ENCODE data around the gene C18orf63.
"Not testable (repeated sequence)": the region's sequence is repeated elsewhere in the genome, so short reads cannot be mapped to it uniquely, and the experiment has no call there.

Gene C18orf63

DNA sequence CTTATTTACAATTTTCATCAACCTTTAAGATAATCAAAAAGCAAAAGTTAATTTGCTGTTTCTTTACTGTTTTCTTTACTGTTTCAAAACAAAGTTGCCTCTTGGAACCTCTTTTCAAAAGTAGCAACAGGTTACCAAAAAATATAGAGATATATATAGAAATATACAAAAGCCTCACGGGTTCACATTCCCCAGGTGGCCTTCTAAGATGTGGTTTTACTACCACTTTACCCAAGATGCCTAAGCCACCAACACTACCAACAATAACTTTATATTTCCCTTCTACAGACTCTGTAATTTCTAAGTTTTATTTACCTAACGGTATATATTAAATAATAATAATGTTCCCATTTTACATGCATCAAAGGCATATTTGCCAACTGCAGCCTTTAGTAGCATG lies 28.8 kb upstream of the C18orf63 start:
- DNase-seq, result no peak

GRCh38 chr18:74288041-74288440 lies 27.6 kb upstream of the C18orf63 start:
- DNase-seq, result no peak

- DNase-seq, result no peak
Measured at GRCh38 chr18:74288730-74289129, 26.9 kb upstream of the C18orf63 start.

GRCh38 chr18:74289137-74289536 lies 26.5 kb upstream of the C18orf63 start:
- no peak for DNase-seq

DNA sequence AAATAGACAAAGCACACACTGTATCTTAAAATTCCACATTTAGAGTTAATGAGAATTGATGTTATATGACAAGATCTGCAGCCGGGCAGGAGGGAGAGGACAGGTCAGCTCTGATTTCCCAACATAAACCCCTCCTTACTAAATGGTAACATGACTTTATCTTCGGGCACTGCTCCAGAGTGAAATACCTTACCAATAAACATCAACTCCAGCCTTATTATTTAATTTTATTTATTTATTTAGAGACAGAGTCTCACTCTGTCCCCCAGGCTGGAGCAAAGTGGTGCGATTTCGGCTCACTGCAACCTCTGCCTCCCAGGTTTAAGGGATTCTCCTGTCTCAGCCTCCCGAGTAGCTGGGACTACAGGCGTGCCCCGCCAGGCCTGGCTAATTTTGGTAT lies 25.6 kb upstream of the C18orf63 start:
- no peak for DNase-seq

DNA sequence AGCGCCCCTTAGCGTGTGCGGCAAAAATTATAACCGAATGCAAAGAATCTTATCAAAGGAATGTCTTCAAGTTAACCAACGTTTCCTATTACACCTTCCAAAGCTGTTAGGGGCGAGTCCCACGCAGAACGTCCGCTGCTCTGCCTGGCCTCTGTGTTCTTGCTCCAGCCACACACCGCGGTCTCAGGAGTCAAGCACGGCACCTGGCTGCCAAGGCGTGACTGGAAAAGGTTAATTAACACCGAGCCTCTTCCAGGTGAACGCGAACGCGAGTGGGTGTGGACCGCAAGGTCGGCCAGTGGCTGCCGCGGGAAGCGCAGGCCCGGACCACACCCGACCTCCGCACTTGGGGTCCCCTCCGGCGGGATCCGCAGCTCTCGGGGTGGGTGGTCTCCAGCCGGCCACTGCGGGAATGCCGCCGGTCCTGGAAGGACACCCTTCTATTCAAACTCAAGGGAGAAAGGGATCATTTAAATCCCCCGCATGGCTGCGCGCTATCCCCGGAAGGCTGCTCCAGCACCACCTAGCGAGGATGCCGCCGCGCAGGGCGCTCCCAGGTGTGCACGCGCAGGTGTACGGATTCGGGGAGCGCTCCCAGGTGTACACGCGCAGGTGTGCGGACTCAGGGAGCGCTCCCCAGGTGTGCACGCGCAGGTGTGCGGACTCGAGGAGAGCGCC lies 24.7 kb upstream of the C18orf63 start:
- peak; percentile 5 for DNase-seq

GRCh38 chr18:74291472-74291770 lies 24.2 kb upstream of the C18orf63 start:
- no peak for DNase-seq

GRCh38 chr18:74291771-74292540 lies 23.7 kb upstream of the C18orf63 start, which contains the start of gene CYB5A:
TSS of gene CYB5A (minus strand) at chr18:74291963. CDS start at chr18:74291875, 88 bp downstream.
- DNase-seq, result peak; percentile 87

GRCh38 chr18:74292541-74292858 lies 23.1 kb upstream of the C18orf63 start:
- no peak for DNase-seq

DNA sequence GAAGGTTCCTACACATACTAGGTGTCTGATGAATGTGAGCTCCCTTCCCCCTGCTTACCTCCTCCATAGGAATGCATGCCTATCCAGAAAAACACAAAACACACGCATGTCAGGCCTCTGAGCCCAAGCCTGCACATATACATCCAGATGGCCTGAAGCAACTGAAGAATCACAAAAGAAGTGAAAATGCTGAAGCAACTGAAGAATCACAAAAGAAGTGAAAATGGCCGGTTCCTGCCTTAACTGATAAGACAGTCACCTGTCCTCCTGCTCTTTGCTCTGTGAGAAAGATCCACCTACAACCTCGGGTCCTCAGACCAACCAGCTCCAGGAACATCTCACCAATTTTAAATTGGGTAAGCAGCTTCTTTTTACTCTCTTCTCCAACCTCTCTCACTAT lies 22.7 kb upstream of the C18orf63 start:
- not testable (repeated sequence) for DNase-seq

DNA sequence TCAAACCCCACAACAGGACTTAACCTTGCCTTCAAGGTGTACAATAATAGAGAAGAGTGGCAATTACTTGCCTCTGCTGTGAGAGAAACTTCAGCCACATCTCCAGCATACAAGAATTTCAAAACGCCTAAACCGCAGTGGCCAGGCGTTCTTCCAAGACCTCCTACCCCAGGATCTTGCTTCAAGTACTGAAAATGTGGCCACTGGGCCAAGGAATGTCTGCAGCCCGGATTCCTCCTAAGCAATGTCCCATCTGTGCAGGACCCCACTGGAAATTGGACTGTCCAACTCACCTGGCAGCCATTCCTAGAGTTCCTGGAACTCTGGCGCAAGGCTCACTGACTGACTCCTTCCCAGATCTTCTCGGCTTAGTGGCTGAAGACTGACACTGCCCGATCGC lies 21.1 kb upstream of the C18orf63 start:
- no peak for DNase-seq

DNA sequence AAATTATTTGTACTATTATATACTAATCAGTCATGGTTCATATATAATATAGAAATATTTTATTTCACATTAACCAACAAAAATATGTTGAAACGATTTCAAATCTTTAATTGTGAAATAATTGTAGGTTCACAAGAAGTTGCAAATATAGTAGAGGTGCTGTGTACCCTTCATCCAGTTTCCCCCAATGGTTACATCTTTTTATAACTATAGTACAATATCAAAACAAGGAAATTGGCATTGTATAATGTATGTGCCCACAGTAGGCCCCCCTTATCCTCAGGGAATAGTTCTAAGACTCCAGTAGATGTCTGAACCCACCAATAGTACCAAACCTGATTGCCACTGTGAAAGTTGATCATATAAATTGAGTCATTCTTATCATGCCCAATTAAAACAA lies 16.5 kb upstream of the C18orf63 start:
- no peak for DNase-seq

- DNase-seq, result no peak
Measured at GRCh38 chr18:74299746-74300145, 15.9 kb upstream of the C18orf63 start.

DNA sequence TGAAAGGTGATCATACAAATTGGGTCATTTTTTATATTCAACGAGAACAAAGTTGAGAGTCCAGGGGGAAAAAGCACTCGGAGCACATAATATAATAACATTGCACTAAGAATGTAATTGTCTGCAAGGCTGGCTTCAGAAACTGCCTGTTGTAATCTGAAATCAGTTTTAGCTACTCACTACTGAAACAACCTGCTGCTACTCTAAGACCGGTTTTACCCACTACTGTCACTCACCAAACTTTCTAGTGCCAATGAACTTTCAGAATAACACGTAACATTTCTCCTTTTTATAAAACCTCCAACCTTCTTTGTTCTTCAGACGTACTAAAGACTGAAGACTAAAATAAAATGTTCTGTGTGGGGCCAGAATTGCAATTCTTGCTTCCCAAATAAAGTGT lies 12.3 kb upstream of the C18orf63 start:
- no peak for DNase-seq

GRCh38 chr18:74303936-74304335 lies 11.7 kb upstream of the C18orf63 start:
- no peak for DNase-seq

GRCh38 chr18:74310411-74310810 lies 5.2 kb upstream of the C18orf63 start:
- DNase-seq, result no peak

GRCh38 chr18:74311000-74311399 lies 4.6 kb upstream of the C18orf63 start:
- DNase-seq, result no peak

DNA sequence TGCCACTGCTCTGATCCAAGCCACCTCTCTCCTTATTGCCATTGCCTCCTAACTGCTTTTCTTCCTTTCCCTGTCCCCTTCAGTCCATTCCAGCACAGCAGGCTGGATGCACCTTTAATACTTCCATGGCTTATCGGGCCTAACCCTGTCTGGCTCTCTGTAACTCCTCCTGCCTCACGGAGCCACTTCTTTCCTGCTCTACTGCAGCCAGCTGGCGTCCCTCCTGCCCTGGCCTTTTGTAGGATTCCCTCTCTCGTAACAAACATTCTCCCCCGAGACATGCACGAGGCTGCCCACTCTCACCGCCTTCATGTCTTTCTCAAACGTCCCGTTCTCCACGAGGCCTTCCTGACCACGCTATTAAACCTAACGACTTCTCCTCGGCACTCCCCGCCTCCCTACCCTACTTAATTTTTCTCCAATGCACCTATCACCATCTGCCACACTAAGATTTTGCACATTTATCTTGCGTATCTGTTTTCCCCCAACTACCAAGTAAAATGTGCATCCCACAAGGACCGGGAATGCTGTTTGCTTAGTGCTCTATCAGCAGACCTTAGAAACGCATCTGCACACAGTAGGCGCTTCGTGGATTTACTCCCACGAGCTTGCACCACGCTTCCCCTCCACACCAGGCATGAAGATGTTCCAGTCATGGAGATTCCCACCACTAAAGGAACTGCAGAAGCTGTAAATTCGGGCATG lies 728 bp upstream of the C18orf63 start:
- DNase-seq, result no peak

- no peak for DNase-seq
Measured at GRCh38 chr18:74316257-74317170, 875 bp downstream of the C18orf63 start.

GRCh38 chr18:74326231-74326630 lies 10.6 kb downstream of the C18orf63 start:
- no peak for DNase-seq

DNA sequence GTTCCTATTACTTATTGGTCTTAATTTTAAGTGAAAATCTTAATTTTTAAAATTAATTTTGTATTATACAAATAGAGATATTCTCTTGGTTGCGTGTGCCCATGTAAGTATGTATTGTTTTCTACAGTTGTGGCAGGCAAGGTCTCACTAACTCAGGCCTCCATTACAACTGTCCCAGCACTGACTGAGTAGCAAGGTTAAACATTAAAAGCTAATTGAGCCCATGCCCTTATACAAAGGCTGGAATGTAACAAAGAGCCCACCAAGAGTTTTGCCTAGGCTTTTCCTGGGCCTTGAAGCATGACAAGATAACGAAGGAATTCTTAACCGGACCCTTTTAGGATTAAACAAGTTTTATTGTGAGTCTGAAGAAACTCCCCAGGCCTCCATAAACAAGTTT lies 11.2 kb downstream of the C18orf63 start:
- not testable (repeated sequence) for DNase-seq

- DNase-seq, result no peak
Measured at GRCh38 chr18:74328206-74328605, 12.6 kb downstream of the C18orf63 start.

DNA sequence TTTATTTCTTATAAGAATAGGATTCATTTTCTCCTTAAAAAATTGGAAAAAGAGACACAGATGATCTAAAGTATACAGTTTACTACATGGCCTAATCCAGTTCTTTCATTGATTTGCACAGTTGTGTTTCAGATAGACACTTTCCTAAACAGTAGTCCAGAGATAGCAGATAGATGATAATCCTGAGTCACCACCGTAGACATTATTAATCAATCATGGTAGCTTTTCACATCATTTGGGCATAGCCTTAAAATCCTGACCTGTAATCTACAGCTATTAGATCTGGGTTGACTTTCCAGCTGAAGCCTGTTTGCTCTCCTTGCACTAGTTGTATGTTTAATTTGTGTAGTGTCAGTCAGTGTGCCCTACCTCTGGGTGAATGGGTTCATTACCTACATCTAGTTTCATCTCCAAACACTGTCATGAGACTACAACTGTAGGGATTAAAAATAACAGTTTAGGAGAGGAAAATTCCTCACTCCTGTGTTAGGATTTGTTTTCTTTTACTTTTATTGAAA lies 14.1 kb downstream of the C18orf63 start:
- DNase-seq, result no peak

All from NCI-H1048 (cell line).